ENCODE measurements around the gene CERS3. TPM values are rescaled to one million over a fixed set of nuclear protein-coding genes. Genes with fewer than 3 reads are reported as not detected.

The CERS3 gene
- polyA plus RNA-seq, 1 of the 3 experiments (the other 2 are of a cell fraction): not detected

DNA sequence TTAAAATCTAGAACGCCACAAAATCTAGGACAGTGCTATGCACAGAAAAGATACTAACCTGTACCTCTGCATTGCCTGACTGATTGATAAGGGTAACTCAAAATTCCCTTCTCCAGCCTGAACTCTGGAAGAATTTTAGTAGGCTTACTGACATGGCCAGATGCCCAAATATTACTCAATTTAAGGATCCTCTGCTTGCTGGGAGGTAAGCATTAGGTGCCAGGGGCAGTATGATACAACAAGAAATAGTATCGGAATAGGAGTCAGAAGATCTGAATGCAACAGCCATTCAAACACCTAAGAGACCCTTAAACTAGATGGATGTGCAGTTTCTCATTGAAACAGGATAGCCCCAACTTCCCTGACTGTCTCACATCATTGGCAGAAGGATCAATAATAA, 45.4 kb downstream of the CERS3 start:
- no peaks in the 10 kb centered on the region for H3K79me2 ChIP-seq (ENCODE audit: insufficient read depth)
- no peak overlapping the region for H3K4me2 ChIP-seq
- CTCF ChIA-PET: no interaction called here
- no peaks in the 10 kb centered on the region for H3K27me3 ChIP-seq (ENCODE audit: insufficient read depth)
- H4K20me1 ChIP-seq (ENCODE audit: insufficient read depth): no peaks in the 10 kb centered on the region
- no peak overlapping the region for H3K27ac ChIP-seq (ENCODE audit: low read depth in 2 of 2, low read length in 1 of 2)
- H3K9me3 ChIP-seq: no peaks in the 10 kb centered on the region
- H3K9me2 ChIP-seq: no peaks in the 10 kb centered on the region
- TF ChIP-seq FOSL2 (IDR thresholded peaks at IDR 0.05; ENCODE audit: borderline replicate concordance, low read depth): no peak
- TF ChIP-seq, protein P1, sequence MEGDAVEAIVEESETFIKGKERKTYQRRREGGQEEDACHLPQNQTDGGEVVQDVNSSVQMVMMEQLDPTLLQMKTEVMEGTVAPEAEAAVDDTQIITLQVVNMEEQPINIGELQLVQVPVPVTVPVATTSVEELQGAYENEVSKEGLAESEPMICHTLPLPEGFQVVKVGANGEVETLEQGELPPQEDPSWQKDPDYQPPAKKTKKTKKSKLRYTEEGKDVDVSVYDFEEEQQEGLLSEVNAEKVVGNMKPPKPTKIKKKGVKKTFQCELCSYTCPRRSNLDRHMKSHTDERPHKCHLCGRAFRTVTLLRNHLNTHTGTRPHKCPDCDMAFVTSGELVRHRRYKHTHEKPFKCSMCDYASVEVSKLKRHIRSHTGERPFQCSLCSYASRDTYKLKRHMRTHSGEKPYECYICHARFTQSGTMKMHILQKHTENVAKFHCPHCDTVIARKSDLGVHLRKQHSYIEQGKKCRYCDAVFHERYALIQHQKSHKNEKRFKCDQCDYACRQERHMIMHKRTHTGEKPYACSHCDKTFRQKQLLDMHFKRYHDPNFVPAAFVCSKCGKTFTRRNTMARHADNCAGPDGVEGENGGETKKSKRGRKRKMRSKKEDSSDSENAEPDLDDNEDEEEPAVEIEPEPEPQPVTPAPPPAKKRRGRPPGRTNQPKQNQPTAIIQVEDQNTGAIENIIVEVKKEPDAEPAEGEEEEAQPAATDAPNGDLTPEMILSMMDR (IDR thresholded peaks at IDR 0.05): no peak
- TF ChIP-seq, protein P2, sequence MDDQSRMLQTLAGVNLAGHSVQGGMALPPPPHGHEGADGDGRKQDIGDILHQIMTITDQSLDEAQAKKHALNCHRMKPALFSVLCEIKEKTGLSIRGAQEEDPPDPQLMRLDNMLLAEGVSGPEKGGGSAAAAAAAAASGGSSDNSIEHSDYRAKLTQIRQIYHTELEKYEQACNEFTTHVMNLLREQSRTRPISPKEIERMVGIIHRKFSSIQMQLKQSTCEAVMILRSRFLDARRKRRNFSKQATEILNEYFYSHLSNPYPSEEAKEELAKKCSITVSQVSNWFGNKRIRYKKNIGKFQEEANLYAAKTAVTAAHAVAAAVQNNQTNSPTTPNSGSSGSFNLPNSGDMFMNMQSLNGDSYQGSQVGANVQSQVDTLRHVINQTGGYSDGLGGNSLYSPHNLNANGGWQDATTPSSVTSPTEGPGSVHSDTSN (IDR thresholded peaks at IDR 0.05): no peak
- TF ChIP-seq CHD2 (IDR thresholded peaks at IDR 0.05; ENCODE audit: low read length, partially characterized antibody): no peak
- no peak for TF ChIP-seq POLR2AphosphoS5 (IDR thresholded peaks at IDR 0.05; ENCODE audit: low read depth, low read length)
- TF ChIP-seq RAD21 (IDR thresholded peaks at IDR 0.05; ENCODE audit: low read length): no peak
- TF ChIP-seq MXI1 (IDR thresholded peaks at IDR 0.05; ENCODE audit: low read depth, low read length): no peak
- no peak for TF ChIP-seq TAF1 (IDR thresholded peaks at IDR 0.05; ENCODE audit: borderline replicate concordance, low read depth, low read length)
- no peak for TF ChIP-seq ELF1 (IDR thresholded peaks at IDR 0.05)
- no peak for TF ChIP-seq FOXJ3 (CRISPR knock-in tag; IDR thresholded peaks at IDR 0.05)
- TF ChIP-seq YY1 (IDR thresholded peaks at IDR 0.05; ENCODE audit: low read depth): no peak
- TF ChIP-seq RFX5 (IDR thresholded peaks at IDR 0.05; ENCODE audit: low read length): no peak
- no peak for TF ChIP-seq EZH2phosphoT487 (IDR thresholded peaks at IDR 0.05; ENCODE audit: borderline replicate concordance, low read depth)
- TF ChIP-seq NRF1 (IDR thresholded peaks at IDR 0.05; ENCODE audit: low read depth, low read length): no peak
- TF ChIP-seq, protein P3, sequence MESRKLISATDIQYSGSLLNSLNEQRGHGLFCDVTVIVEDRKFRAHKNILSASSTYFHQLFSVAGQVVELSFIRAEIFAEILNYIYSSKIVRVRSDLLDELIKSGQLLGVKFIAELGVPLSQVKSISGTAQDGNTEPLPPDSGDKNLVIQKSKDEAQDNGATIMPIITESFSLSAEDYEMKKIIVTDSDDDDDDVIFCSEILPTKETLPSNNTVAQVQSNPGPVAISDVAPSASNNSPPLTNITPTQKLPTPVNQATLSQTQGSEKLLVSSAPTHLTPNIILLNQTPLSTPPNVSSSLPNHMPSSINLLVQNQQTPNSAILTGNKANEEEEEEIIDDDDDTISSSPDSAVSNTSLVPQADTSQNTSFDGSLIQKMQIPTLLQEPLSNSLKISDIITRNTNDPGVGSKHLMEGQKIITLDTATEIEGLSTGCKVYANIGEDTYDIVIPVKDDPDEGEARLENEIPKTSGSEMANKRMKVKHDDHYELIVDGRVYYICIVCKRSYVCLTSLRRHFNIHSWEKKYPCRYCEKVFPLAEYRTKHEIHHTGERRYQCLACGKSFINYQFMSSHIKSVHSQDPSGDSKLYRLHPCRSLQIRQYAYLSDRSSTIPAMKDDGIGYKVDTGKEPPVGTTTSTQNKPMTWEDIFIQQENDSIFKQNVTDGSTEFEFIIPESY (IDR thresholded peaks at IDR 0.05; ENCODE audit: borderline replicate concordance, low read depth): no peak
- TF ChIP-seq NFIC (IDR thresholded peaks at IDR 0.05; ENCODE audit: borderline replicate concordance): no peak
- TF ChIP-seq SMC3 (IDR thresholded peaks at IDR 0.05; ENCODE audit: low read depth, low read length): no peak
- no peak for TF ChIP-seq MEF2A (IDR thresholded peaks at IDR 0.05; ENCODE audit: borderline replicate concordance, low read depth)
- TF ChIP-seq EP300 (IDR thresholded peaks at IDR 0.05; ENCODE audit: borderline replicate concordance in 1 of 2, low read depth in 1 of 2, low read length in 1 of 2): no peak
- H3K4me3 ChIP-seq (ENCODE audit: low read depth in 2 of 2, low read length in 1 of 2): no peak overlapping the region
- no peak overlapping the region for H3K9ac ChIP-seq
- 38% methylated on average over 2 of the region's 2 CpGs for WGBS (ENCODE audit: low lambda C conversion rate)
- no peak overlapping the region for H2AFZ ChIP-seq (ENCODE audit: low read depth)
- H3K36me3 ChIP-seq (replicated peaks in 1 of 2; ENCODE audit: control insufficient read depth in 1 of 2, insufficient read depth in 2 of 2, low read length in 1 of 2): no peaks in the 10 kb centered on the region
- POLR2A ChIA-PET: no interaction called here
- H3F3A ChIP-seq (replicated peaks; ENCODE audit: insufficient read depth): no peaks in the 10 kb centered on the region
- DNase-seq: no peak
- no peaks in the 10 kb centered on the region for H3K4me1 ChIP-seq (ENCODE audit: control insufficient read depth in 1 of 2, insufficient read depth in 2 of 2, low read depth in 1 of 2, low read length in 1 of 2)
